NCI-H446 (cell line): ENCODE results near the gene FRMD3.
"Not testable (repeated sequence)": the region's sequence is repeated elsewhere in the genome, so short reads cannot be mapped to it uniquely, and the experiment has no call there.

Experiments used
- DNase-seq, 2 experiments: peaks; one replicate each; lab custom pipeline; 2025; lab: John Stamatoyannopoulos, UW

Gene FRMD3

DNA sequence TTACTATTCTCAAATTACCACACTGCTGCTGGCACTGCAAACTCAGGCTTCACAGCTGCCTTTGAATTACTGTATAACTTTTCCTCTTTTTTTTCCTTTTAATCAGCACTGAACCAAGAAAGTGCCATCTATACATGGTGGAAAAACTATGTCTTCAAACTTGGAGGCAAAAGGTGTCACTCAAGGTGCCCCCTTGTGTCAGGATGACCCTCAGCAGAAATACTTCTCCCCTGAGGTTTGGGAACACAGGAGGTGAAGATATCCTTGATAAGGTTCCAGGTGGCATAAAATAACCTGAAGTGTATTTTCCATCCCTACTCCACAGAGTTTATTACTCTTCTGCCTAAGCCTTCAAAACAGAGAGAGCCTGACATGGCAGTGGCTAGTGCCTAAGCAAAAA is 14.5 kb downstream of the FRMD3 start:
- no peak for DNase-seq

DNA sequence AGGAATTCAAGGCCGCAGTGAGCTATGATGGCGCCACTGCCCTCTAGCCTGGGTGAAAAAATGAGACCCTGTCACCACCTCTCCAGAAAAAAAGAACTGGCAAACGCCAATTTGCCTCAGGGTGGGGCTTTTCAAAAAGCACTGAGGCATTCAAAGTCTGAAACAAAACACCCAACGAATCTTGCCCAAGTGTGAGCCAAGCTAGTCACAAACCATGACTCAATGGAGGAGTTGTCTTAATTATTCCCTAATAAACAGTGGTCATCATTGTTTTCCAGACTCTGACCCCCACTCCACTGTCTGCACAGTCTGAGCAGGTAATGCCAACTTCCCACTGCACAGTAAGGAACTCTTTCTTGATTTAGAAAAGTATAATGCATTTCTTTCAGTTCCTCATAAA is 16.8 kb downstream of the FRMD3 start:
- no peak for DNase-seq

DNA sequence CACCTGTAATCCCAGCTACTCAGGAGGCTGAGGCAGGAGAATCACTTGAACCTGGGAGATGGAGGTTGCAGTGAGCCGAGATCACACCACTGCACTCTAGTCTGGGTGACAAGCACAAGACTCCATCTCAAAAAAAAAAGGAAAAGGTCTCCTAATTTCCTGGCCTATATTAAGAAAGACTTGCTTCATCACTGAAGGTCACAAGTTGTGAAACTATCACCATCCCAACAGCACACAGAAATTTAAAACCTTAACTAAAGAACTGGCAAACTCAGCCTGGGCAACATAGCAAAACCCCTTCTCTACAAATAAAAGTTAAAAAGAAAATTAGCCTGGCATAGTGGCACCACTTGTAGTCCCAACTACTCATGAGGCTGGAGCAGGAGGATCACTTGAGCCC is 17.2 kb downstream of the FRMD3 start:
- no peak for DNase-seq

DNA sequence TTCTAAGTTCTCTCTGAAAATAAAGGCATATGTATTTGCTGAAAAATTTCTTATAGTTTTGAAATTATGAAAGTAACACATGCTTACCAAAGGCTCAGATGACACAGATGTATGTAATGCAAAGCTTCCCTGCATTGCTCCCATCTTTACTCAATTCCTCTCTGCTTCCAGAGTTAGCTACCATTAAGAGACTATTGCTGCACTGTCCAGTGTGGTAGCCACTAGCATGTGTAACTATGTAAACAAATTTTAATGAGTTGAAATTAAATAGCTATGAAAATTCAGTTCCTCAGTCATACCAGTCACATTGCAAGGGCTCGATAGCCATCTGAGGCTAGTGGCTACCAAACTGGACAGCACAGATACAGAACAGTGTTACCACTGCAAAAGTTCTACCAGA is 17.9 kb downstream of the FRMD3 start:
- DNase-seq: no peak

GRCh38 chr9:83517980-83518379 is 20.2 kb downstream of the FRMD3 start:
- not testable (repeated sequence) for DNase-seq

GRCh38 chr9:83514767-83515166 is 23.4 kb downstream of the FRMD3 start:
- no peak for DNase-seq

GRCh38 chr9:83512621-83513020 is 25.6 kb downstream of the FRMD3 start:
- DNase-seq: no peak

DNA sequence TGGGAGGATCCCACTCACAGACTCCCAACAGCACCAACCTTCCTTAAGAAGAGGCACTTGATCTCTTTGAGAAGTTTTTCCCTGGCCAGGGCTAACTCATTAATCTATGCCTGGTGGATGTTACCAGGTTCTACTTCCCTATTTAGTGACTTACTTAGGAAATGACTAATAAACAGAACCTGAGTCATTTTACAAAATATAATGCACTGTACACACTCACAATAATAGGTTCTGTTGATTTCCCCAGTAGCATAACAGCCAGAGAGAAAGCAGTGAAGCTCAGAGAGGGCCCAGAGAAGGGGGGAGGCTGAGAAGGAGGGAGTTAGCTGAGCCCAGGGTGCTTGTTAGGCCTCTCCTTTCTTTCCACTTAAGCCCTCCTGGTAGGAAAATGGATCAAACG is 27.1 kb downstream of the FRMD3 start:
- DNase-seq: no peak

GRCh38 chr9:83509402-83509801 is 28.8 kb downstream of the FRMD3 start:
- DNase-seq: peak in 1 of 2 experiments; percentile 26

DNA sequence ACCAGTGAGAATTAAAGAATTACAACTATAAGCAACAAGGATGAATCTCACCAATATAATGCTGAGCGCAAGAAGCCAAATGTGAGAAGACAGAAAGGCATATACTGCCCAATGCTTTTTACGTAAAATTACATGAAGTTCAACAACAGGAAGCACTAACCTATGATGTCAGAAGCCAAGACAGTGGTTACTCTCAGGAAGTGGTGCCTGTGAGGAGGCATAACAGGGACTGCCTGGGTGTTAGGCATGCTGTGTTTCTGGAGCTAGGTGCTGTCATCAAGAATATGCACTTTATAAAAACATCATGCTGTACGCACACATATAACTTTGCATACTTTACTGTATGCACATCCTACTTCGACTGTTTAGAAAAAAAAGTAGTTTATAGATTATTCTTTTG is 30.1 kb downstream of the FRMD3 start:
- no peak for DNase-seq

DNA sequence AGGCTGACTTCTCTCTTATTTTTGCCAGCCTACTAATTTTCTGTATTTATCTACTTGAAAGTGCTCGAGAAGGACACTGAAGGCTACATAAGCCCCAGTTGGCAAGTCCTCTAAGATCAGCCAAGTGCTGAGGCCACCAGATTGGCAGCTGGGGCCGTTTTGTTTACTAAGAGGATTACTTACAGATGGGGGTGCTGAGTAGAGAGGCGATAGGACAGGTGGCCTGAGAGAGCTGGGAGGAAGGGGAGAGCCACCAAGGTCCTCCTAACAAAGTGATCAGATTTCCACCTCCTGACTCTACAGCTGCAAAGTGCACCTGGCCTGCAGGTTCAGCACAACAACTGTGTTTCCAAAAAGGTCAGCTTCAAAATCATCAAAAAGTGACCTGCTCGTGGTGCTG is 32.9 kb downstream of the FRMD3 start:
- peak in 1 of 2 experiments; percentile 47 for DNase-seq

- no peak for DNase-seq
Measured at GRCh38 chr9:83503866-83504265, 34.3 kb downstream of the FRMD3 start.

- no peak for DNase-seq
Measured at GRCh38 chr9:83501565-83501964, 36.6 kb downstream of the FRMD3 start.

GRCh38 chr9:83497441-83497840 is 40.8 kb downstream of the FRMD3 start:
- DNase-seq: no peak

DNA sequence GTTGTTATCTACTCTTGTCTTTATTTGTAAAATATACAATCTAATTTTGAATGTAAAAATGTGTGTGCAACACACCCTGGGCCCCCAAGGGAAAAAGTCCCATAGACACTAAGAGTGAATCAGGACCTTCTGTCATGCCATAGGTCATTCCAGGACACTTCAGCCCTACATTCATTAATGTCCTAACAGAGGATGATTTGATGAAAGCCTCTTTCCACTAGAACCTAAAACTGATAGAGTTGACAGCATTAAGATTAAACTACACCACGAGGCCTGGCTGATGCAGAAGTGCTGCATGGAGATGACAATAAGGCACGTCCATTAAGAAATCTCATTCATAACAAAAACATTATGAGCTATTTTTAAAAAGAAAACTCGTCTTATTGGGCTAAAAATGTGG is 46.2 kb downstream of the FRMD3 start:
- DNase-seq: no peak

DNA sequence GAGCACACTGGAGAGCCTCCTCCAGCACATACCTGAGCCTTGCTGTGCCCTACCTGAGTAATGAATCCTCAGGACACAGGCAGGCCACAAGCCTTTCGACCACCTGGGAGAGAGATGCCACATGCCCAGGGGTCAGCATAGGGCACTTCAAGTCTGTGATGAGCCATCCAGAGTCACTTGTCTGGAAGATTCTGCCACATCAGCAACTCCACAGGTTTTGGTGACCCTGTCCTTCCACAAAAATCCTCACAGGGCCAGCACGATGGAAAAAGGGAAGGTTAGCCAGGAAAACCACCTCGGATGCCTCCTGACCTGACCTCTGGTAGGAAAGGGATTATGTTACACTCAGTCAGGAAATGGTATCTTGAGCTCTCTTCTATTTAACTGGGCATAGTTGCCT is 46.8 kb downstream of the FRMD3 start:
- DNase-seq: no peak

- no peak for DNase-seq
Measured at GRCh38 chr9:83489961-83490360, 48.2 kb downstream of the FRMD3 start.

DNA sequence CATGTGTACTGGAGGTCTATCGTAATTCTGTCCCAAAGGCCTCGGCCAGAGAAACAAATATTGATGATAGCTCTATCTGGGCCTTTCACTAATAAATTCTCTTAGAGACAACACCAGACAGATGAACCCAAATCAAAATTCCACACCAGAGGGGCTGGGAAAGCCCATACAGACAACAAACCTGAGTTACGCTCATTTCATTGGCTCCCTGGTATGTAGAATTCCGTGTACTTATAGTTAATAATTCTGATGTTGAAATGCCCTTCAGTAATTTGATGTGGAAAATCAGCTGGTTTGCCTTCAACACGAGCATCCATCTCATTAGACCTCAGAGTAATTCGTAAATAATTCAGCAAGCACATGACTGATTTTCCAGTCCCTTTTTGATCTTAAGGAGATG is 53.2 kb downstream of the FRMD3 start:
- no peak for DNase-seq

- no peak for DNase-seq
Measured at GRCh38 chr9:83483223-83483622, 55.0 kb downstream of the FRMD3 start.

DNA sequence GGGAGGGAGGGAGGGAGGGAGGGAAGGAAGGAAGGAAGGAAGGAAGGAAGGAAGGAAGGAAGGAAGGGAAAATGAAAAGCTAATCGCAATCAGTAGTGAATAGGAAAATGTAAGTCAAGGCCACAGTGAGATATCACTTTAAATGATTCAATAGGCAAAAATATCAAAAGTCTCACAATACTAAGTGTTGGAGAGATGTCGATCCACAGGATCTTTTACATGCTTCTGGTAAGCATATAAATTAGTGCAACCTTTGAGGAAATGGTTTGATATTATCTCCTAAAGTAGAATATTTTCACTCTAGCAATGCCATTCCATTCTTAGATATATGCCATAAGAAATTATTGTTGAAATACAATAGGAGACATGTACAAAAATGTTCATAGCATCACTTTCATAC is 58.4 kb downstream of the FRMD3 start:
- no peak for DNase-seq

DNA sequence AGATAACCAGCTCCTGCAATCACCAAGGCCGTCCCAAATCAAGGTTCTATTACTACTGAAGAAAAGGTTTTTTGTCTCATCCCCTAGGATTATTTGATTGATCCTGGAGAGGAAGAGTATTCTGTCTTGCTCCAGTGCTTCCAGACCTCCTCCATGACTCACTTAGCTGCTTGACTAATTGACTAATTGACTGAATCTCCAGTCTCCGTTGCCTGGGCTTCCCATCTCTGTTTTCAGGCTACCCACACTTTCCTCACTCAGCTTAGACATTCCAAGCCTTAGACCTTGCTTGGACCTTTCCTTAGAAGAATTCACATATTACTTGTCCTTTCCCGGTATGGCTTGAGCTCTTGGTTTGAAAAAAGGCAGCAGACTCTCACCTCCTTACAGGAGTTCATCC is 60.6 kb downstream of the FRMD3 start:
- DNase-seq: peak in 1 of 2 experiments; percentile 11

DNA sequence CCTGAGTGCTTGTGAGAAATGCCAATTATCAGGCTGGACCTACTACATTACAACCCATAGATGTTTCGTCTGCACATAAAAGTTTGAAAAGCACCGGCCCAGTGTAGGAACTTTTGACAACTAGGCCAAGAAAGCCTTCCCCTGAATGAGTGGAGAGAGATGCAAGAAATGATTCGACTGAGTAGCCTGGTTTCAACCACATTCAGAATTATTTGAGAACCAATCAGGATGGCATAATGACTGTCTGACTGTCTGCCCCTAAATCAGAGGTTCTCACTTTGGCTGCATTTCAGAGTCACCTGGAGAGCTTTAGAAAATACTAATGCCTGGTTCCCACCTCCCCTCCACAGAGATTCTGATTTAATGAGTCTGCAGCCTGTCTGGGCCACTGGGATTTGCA is 61.1 kb downstream of the FRMD3 start:
- DNase-seq: no peak

- DNase-seq: no peak
Measured at GRCh38 chr9:83476513-83476912, 61.7 kb downstream of the FRMD3 start.

- no peak for DNase-seq
Measured at GRCh38 chr9:83475741-83476140, 62.5 kb downstream of the FRMD3 start.

GRCh38 chr9:83474631-83475030 is 63.6 kb downstream of the FRMD3 start:
- DNase-seq: no peak
